Measurements from ENCODE around the gene C1orf116. TPM values are rescaled to one million over a fixed set of nuclear protein-coding genes. Genes with fewer than 3 reads are reported as not detected.

The C1orf116 gene
- under 0.01 and 0.15 TPM in 2 replicates for total RNA-seq

DNA sequence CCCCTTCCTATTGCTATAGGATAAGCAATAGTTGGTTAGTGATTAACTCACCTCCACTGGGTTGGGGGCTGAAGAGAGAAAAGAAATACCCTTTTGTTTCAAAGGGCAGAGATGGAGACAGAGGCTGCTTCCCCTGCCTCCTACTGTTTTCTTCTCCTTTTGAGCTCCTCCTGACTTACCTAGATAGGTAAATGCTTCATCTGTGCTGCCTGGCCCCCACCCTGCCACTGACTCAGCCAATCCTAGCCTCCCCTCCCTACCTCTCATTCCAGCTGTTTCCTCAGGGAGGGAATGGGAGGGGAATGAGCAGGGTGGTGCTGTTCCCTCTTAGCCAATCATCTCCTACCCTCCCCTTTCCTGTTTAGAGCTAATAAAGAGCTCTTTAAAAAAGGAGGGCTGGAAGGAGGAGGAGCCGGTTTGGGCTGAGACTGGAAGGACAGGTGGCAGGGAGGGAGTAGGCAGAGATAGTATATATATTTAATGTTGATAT lies at the start of gene C1orf116:
Gene C1orf116 (minus strand): TSS at position 229 of the 490 bp plus-strand sequence. CDS start 5,158 bp downstream, outside the sequence.

DNA sequence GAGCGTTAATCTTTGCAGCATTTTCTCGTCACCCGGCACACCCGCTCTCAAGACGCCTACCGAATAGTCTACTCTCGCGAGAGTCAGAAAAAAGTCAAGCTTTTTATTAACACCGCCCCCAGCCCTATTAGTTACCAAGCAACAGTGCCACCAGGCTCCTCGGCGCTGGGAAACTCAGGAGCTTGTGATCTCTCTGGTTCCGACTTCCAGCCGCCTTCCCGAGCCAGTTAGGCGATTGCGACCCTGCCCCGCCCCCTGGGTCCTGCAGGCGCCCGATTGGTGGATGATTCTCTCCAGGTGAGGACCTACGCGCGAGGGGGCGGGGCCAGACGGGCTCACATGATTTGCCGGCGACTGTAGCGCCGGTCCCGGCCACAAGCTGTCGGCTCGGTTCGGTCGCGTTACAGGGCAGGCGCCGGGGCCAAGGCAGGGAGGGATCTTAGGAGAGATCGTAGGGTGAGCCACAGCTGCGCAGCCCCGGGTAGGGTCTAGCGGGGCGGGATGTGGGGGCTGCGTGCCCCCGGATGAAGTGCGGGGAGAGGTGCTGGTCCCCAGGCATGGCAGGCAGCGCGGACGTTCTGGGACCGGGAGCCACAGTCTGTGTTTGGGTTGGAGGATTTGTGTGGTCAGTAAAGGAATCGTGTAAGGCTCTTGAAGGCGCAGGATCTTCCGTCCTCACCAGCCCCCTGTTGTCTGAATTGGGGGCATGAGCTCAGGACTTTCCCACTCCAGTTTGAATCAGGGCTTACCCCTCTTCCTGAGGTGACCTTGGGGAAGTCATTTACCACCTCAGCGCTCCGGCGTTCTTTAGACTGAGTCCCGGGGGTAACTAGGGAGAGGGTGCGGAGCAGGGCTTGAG lies 20.6 kb upstream of the C1orf116 start, which contains the start of gene PFKFB2:
Gene PFKFB2 (plus strand): TSS at position 365 of the 859 bp plus-strand sequence. CDS start 1,443 bp downstream, outside the sequence.

DNA sequence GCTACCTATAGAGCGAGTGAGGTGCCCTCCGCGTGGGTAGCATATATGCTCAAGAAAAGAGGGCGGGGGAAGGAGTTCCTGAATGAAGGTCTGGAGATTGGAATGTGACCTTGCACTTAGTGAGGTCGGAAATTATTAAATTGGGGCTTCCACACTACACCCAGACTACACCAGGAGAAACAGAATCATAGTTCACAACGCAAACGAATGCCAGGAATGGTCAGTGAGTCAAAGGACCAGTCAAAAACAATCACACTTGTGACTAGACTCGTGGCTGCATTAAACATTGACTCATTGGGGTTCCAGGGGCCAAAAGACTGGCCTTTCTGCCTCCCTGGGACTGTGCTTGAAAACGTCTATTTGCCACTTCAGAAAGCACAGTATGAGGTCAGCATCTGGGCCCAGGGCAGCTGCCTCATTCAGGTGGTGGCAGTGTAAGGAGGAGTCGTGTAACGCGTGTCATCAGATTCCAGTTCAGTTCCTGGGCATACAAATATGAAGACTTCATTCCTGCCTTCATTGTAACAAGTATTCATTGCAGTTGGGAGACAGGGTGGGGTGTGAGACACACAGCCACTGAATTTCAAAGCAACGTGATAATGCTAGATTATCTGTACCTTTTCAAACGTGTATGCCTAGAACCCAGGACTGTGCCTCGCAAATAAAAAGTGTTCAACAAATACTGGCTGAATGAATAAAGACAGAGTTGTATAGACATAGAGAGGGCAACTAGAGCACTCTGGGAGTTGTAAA lies 18.8 kb upstream of the C1orf116 start, which contains the start of gene YOD1:
Gene YOD1 (minus strand): TSS at position 18 of the 753 bp plus-strand sequence. CDS start 178 bp downstream, outside the sequence.

DNA sequence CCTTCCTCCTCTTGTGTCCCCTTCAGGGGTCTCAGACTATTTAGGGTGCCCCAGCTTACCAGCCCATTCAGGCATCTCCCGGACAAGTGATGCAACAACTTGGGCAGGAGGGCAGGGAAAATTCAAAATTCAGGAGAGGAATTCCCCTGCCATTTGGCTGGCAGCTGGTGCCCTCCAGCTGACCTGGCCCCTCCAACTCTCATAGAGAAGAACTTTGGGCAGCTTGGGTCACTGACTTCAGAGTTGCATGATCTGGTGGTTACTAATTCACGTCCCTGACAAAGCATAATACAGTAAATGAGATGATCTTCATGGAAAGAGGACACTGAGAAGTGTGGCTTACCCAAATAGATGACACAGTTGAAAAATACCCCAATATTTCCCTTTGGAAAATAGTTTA lies 62.1 kb downstream of the C1orf116 start, which contains the start of gene FCAMR:
Gene FCAMR (minus strand): TSS at position 15 of the 400 bp plus-strand sequence. CDS start 335 bp downstream, outside the sequence.

Other genes starting within 250 kb of the C1orf116 start
- gene IL20, start 167.1 kb downstream of the C1orf116 start, total RNA-seq = not detected in 2 replicates
- gene IL24, start 135.3 kb downstream of the C1orf116 start, total RNA-seq = 0.34 and 0.45 TPM in 2 replicates
- gene FCMR, start 110.8 kb downstream of the C1orf116 start, total RNA-seq = 1.0 and 1.2 TPM in 2 replicates
- gene PIGR, start 86.3 kb downstream of the C1orf116 start, total RNA-seq = not detected in 2 replicates
- not detected in 2 replicates for gene FCAMR, start 62.3 kb downstream of the C1orf116 start, total RNA-seq
- 2.5 and 2.9 TPM in 2 replicates for gene YOD1, start 18.5 kb upstream of the C1orf116 start, total RNA-seq
- 1.3 TPM in 2 replicates for gene PFKFB2, start 20.5 kb upstream of the C1orf116 start, total RNA-seq
- gene C4BPB, start 56.1 kb upstream of the C1orf116 start, total RNA-seq = not detected in 2 replicates
- gene C4BPA, start 71.5 kb upstream of the C1orf116 start, total RNA-seq = not detected in 2 replicates